Measurements from ENCODE around the gene DPEP1.
"Not testable (repeated sequence)": the region's sequence is repeated elsewhere in the genome, so short reads cannot be mapped to it uniquely, and the experiment has no call there.

Gene DPEP1

GRCh38 chr16:89569506-89570341 is 43.7 kb upstream of the DPEP1 start:
- no peak for TF ChIP-seq CTCF (IDR thresholded peaks at IDR 0.05; ENCODE audit: control extremely low read depth, extremely low read depth, low read depth, missing control alignments)
- ChIA-PET CTCF (no interaction called here), POLR2A (no interaction called here)
- DNase-seq (ENCODE audit: extremely low spot score) = no peak

DNA sequence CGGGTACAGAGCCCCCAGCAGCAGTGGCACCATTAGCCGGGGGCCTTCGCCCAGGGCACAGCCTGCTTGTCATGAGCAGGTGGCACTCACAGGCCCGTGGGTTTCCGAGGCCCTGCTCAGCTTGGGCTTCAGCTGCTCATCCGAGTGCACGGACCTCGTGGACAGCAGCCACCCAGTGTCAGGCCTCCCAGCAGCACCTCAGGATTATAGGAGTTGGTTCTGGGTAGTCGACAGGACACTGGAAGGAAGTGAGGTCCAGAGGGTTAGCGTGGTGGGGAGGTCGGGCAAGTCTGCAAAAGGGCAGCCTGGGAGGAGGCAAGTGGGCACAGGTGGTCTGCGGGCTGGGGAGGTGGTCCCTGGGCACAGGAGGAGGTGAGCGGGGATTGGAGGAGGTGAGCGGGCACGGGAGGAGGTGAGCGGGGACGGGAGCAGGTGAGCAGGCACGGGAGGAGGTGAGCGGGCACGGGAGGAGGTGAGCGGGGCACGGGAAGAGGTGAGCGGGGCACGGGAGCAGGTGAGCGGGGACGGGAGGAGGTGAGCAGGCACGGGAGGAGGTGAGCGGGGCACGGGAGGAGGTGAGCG is 43.0 kb upstream of the DPEP1 start:
- ChIA-PET CTCF (no interaction called here), POLR2A (no interaction called here)
- no peak for TF ChIP-seq CTCF (IDR thresholded peaks at IDR 0.05; ENCODE audit: control extremely low read depth, extremely low read depth, low read depth, missing control alignments)
- no peak for DNase-seq (ENCODE audit: extremely low spot score)

DNA sequence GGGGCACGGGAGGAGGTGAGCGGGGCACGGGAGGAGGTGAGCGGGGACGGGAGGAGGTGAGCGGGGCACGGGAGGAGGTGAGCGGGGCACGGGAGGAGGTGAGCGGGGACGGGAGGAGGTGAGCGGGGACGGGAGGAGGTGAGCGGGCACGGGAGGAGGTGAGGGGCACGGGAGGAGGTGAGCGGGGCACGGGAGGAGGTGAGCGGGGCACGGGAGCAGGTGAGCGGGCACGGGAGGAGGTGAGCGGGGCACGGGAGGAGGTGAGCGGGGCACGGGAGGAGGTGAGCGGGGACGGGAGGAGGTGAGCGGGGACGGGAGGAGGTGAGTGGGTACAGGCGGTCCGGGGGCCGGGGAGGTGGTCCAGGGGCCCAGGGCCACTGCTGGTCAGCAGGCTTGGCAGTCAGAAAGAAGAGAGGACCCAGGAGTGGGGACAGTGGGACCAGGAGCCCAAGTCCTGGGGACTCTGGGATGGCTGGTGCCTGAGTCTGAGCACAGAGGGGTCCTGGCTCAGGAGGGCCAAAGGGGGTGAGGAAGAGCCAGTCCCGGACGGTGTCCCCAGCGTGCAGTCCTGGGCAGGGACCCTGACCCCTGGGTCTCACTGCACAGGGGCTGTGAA is 42.4 kb upstream of the DPEP1 start:
- CTCF ChIA-PET; POLR2A ChIA-PET; DNase-seq (ENCODE audit: extremely low spot score): not testable (repeated sequence)

GRCh38 chr16:89571636-89572035 is 41.8 kb upstream of the DPEP1 start:
- ChIA-PET POLR2A (no interaction called here), CTCF (no interaction called here)
- no peak for TF ChIP-seq CTCF (IDR thresholded peaks at IDR 0.05; ENCODE audit: control extremely low read depth, extremely low read depth, low read depth, missing control alignments)
- DNase-seq (ENCODE audit: extremely low spot score) = no peak

DNA sequence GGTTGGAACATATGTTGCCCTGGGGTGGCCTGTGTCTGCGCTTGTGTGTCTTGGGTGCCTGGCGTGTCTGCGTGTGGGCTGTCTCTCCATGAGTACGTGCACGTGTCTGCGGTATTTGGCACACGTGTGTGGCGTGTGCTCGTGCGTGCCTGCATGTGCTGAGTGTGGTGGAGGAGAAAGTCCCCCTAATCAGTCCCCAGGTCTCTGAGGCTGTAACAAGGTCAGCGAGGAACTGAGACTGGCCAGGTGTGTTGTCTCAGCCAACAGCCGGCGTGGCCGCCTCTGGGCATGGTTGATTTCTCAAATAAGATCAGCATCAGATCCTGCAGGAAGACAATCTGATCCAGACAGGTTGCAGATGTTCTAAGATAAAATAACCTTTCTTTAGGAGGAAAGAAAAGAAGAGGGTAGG is 41.4 kb upstream of the DPEP1 start:
- POLR2A ChIA-PET = no interaction called here
- TF ChIP-seq CTCF (IDR thresholded peaks at IDR 0.05; ENCODE audit: control extremely low read depth, extremely low read depth, low read depth, missing control alignments) = no peak
- CTCF ChIA-PET = no interaction called here
- peak; percentile 63 for DNase-seq (ENCODE audit: extremely low spot score)

GRCh38 chr16:89572485-89573205 is 40.8 kb upstream of the DPEP1 start:
- TF ChIP-seq CTCF (IDR thresholded peaks at IDR 0.05; ENCODE audit: control extremely low read depth, extremely low read depth, low read depth, missing control alignments) = no peak
- ChIA-PET POLR2A (no interaction called here), CTCF (no interaction called here)
- no peak for DNase-seq (ENCODE audit: extremely low spot score)
